Stimulated activated CD4-positive, alpha-beta T cell treated with anti-CD3 and anti-CD28 coated beads, Interleukin-15, amount 100 ng/mL, for 24 hours (primary cell): Measurements from ENCODE around the gene DNAJC13.
"Not testable (repeated sequence)": the region's sequence is repeated elsewhere in the genome, so short reads cannot be mapped to it uniquely, and the experiment has no call there.

ENCODE experiments used
- DNase-seq: peaks from one replicate; pipeline ENCODE4 v3.0.0-alpha.2; 2020

DNAJC13 gene

DNA sequence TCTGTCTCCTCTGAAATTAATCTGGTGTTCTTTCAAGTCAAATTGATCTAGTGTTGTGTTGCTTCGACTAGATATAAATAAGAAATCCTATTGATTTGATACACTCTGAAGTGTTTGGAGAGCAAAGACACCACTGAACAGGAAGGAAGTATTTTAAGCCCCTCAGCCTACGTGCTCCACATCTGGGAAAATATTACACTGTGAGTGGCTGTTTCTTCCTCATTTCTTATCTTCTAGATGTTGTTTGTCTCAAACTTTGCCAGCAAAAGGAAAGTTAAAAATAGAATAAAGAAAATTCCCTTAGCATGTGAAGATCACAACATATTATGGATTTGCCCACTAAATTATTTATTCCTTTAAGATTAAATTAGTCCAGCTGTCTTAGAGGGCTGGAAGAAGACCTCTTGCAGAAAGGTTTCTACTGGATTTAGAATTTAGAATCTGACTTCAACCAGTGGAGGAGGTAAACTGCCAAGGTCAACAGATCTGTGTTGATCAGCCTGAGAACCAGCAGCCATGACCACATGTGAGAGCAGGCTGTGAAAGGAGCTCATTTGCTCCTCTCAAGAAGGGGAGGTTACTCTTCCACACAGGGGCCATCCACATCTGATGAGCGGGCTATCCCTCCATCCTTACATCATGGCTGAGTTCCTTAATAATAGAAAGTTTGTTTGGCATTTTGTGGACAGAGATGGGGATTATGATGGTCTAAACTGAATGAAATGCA is 133.4 kb downstream of the DNAJC13 start:
- DNase-seq, result no peak

DNA sequence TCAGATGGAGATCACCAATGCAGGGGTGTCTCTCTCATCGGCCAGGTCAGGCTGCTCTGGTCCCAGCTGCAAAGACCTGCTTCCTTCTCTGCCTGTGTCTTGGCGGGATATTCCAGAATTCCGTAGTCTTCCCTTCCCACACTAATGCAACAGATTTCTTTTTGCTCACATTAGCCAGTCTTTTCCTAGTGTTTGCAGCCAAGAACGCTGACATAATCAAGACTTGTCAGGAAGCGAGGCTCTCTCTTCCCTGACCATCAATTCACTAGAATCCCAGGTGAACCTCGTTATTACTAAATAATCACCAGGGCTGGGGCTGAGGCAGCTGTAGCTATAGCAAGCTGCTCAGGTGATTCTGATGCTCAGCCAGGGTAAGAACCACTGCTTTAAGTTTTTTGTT is 136.5 kb downstream of the DNAJC13 start:
- no peak for DNase-seq

DNA sequence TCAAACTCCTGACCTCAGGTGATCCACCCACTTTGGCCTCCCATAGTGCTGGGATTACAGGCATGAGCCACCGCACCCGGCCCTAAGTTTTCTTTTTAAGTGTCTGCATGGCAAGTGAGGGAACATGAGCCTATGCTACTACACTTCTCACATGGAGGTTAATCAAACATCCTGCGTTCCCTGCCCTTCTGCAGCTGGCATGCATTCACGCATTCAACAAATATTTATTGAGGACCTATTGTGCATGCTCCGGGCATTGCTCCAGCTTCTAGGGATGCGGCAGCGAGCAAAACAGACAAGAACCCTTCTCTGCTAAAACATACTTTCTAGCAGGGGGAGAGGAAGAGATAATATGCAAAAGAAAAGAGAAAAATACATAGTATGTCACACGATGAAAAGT is 137.1 kb downstream of the DNAJC13 start:
- no peak for DNase-seq

DNA sequence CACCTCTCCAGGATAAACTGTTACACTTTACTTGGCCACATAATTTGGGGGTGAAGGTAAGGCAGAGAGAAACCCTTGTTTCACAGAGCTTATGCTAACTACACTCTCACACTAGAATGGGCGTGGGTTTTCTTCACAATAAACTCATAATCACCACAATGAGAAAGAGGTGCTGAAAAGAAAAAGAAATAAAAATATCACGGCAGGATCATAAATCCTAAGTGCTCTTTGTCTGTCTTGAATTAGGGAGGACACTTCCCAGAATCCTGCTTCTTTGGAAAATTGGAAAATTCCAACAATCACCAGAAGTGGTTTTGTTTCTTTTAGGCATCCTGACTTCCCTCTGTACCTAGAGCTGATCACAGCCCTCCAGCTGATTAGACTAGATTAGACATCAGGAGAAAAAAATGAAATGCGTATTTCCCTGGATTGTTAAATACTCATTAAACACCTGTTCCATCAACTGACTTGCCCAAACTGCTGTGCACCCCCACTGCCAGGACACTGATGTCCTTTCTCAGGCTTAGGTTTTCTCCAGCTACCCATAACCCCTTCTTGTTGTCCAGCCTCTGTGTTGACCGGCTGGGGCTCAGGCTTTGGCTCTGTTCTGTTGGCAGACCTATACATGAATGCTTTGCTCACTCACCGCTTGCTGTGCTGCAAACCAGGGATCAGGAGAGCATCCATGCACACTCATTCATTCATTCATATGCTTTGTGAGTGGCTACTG is 138.2 kb downstream of the DNAJC13 start:
- no peak for DNase-seq

DNA sequence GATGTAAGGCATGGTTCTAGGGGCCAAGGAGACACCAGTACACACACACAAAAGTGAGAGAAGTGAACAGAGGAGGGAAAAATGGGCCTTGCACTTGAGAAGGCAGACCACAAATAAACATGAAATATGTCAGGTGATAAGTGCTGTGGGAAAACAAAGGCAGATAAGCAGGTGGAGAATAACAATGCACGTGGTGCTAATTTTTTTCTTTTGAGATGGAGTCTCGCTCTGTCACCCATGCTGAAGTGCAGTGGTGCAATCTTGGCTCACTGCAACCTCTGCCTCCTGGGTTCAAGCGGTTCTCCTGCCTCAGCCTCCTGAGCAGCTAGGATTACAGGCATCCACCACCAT is 138.7 kb downstream of the DNAJC13 start:
- DNase-seq, result not testable (repeated sequence)

DNA sequence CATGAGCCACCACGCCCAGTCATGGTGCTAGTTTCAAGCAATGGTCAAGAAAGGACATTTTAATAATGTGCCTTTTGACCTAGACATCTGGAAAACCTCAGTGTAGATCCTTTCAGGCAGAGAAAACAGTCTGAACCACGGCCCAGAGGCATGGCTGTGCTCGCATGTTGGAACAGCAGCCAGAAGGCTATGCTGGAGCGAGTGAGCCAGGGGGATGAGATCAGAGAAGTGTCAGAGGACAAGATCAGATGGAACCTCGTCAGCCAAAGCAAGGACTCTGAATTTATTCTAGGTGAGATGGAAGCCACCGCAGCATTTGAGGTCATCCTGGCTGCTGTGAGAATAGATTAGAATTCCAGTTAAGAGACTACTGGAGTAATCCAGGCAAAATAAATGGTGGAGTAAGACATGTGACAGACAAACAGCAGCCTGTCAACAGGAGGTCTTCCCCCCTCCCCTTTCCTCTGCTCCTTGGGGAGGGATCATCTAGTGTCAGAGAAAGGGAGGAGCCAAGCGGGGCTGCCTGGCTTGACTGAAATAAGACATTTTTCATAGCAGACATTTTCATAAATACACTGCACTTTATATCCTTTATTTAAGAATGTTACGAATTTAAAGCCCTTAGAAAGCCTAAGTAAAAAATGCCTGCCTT is 139.3 kb downstream of the DNAJC13 start:
- no peak for DNase-seq

DNA sequence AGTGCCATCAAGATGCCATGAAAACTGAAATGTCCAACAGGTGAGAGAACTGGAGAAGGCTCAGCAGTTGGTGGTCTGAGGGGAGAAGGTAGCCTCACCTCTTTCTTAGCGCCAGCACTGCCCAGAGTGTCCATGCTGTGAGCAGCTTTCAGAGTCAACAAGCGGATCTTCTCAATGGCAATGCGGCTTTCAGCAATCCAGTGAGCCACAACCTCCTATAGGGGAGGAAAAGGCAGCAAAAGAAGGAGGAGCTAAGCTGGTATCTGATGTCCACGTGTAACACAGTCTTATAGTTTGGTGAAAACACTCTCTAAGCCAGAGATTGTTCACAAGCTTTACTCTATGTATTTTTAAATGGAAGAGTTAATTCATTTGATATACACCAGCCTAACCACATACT is 143.7 kb downstream of the DNAJC13 start:
- no peak for DNase-seq

DNA sequence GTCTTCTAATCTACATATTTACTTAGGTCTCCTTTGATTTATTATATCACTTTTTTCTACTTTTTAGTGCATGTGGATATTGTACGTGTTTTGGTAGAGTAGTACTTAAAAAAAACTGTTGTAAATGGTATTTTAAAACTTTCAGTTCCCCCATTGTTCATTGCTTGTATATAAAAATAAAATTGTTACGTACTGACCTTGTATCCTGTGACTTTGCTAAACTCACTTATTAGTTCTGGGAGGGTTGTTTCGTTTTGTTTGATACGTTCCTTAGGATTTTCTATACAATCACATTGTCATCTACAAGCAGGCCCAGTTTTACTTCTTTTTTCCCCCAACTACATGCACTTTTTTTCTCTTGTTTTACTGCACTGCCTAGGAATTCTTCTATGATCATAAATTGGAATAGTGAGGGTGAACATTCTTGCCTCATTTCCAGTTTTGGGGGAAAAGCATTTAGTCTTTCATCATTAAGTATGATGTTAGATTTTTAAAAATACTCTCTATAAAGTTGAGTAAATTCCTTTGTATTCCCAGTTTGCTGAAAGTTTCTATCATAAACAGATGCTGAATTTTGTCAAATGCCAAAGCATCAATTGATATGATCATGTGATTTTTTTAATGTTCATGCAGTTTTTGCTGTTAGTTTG is 146.2 kb downstream of the DNAJC13 start:
- no peak for DNase-seq

DNA sequence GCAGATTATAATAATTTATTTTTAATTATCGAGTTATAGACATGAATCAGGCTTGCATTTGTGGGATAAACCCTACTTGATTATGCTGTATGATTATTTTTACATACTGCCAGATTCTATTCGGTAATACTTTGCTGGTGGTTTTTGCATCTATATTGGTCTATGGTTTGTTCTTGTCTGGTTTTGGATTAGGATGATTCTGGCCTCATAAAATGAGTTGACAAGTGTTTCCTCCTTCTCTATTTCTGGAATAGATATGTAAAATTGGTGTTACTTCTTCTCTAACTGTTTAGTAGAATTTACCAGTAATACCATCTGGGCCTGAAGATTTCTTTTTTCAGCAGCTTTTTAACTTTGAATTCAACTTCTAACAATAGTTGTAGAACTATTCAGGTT is 146.8 kb downstream of the DNAJC13 start:
- DNase-seq, result no peak

DNA sequence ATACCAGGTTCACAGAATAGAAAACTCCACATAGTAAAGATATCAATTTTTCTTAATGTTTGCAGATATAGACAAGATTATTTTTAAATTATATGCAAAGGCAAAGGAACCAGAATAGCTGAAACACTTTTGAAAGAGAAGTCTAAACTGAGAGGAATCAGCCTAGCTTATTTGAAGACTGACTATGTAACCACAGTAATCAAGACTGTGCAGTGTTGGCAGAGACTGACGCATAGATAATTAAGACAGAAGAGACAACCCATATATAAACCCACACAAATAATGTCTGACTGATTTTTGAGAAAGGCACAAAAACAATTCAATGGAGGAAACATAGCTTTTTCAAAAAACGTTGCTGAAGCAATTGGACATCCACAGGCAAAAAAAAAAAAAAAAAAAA is 151.1 kb downstream of the DNAJC13 start:
- DNase-seq, result no peak

DNA sequence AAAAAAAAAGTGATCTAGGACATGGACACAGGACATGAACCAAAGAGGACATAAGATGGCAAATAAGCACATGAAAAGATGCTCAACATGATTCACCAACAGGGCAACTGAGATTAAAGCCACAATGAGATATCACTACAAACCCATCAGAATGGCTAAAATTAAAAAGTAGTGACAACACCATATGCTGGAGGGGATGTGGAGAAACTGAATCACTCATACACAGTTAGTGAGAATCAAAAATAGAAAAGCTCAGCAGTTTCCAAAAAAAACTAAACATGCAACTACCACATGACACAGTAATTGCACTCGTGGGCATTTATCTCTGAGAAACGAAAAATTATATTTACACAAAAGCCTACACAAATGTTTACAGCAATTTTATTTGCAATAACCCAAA is 151.9 kb downstream of the DNAJC13 start:
- no peak for DNase-seq

DNA sequence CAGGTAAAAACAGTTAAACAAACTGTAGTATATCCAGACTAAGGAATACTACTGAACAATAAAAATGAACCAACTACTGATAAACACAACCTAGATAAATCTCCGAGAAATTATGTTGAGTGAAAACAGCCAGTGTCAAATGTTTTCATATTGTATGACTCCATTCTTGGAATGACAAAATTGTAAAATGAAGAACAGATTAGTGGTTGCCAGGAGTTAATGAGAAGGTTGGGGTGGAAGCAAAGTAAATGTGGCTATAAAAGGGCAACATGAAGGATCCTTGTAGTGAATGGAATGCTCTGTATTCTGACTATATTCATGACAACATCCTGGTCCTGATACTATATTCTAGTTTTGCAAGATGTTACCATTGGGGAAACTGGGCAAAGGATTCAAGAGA is 152.3 kb downstream of the DNAJC13 start:
- no peak for DNase-seq

DNA sequence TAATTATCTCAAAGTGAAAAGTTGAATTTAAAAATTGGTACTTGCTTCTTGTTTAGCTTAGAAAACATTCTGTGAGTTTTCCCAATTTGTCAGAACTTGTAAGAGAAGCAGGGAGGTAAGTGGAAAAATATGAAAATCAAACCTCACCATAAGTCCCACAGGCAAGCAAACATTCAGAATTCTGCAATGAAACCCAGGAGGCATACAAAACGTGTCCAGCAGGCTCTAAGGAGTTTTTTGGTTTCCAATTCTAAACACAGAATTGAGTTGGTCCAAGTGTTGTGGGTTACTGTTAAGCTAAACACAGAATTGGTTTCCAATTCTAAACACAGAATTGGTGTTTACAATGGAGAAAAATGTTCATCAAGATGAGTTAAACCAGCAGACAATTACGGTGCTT is 152.7 kb downstream of the DNAJC13 start:
- DNase-seq, result no peak

DNA sequence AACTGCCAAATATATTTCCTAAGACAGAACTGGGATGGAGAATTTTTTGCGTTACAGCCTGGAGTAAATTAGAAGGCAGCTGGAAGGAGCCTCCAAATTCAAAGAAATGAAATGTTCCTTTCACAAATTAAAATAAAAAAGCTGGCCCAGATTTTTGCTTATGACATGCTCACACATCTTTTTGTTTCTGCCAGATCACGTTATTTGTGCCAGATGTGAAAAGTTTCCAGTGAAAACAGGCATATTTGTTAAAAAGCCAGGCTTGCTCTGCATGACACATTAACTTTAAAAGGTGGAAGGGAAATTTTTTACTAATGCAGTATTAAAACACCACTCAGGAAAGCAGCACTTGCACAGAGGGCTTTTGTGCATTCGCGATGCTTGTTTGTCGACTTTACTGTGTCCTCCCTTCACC is 156.5 kb downstream of the DNAJC13 start:
- no peak for DNase-seq

DNA sequence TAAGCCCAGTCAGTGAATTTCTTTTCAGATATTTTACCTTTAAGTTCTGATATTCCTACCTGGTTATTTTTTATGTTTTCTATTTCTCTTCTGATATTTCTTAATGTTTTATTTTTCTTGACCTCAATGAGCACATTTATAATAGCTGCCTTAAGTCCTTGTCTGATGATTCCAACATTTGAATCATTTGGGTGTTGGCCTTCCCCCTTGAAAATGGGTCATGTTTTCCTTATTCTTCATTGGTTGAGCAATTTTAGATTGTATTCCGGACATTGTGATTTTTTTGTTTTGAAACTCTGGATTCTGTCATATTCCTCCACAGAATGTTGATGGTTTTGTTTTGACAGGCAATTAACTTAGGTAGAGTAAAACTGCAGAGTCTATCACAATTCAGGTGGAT is 170.1 kb downstream of the DNAJC13 start:
- no peak for DNase-seq
